Tibial nerve (tissue), 4 donors: Measurements from ENCODE around the gene EPHX1. TPM values are rescaled to one million over a fixed set of nuclear protein-coding genes. Genes with fewer than 3 reads are reported as not detected.
A peak's percentile ranks its signal among the peaks of the same experiment; 100 is the strongest.

Experiments used
- DNase-seq, 2 donors: peaks; one replicate each; pipeline ENCODE4 v3.0.0-alpha.2; 2019; ENCODE audit warnings: low spot score in 2 of 2
- H3K27ac ChIP-seq, 4 donors: fragments of 200-600 bp; sonication (generic) in 3 of 4; one replicate each; pipeline ENCODE4 v1.5.1; 2017 to 2019; ENCODE audit warnings: mild to moderate bottlenecking in 1 of 4
- H3K27me3 ChIP-seq, 2 donors: fragments of 200-600 bp; sonication (generic) in 1 of 2; one replicate each; pipeline versions ENCODE4 v1.5.1 to v1.6.0; 2017 to 2019
- H3K36me3 ChIP-seq, 3 donors: fragments of 200-600 bp; sonication (generic); one replicate each; pipeline ENCODE4 v1.5.1; 2018 to 2019
- H3K4me1 ChIP-seq, 4 donors: fragments of 200-600 bp; sonication (generic) in 3 of 4; one replicate each; pipeline ENCODE4 v1.5.1; 2017 to 2019
- H3K4me3 ChIP-seq, 4 donors: fragments of 200-600 bp; sonication (generic) in 3 of 4; one replicate each; pipeline ENCODE4 v1.5.1; 2017 to 2019; ENCODE audit warnings: mild to moderate bottlenecking in 1 of 4, moderate library complexity in 1 of 4
- H3K9me3 ChIP-seq, 4 donors: fragments of 200-600 bp; sonication (generic) in 3 of 4; one replicate each; pipeline ENCODE4 v1.5.1; 2017 to 2019
- EP300 ChIP-seq, 2 donors: sonication (generic); formaldehyde crosslinking; IDR thresholded peaks; one replicate each; pipeline ENCODE4 v1.6.1; 2017; ENCODE audit warnings: antibody characterized with exemption in 2 of 2, mild to moderate bottlenecking in 1 of 2
- POLR2A ChIP-seq, 2 donors: fragments of 450-650 bp; IDR thresholded peaks; one replicate each; pipeline ENCODE4 v1.6.1; 2017; ENCODE audit warnings: antibody characterized with exemption in 2 of 2, mild to moderate bottlenecking in 2 of 2, moderate library complexity in 2 of 2
- WGBS, 2 donors: methylation state at CpG; one replicate each; pipeline ENCODE4 v1.1.5; 2018; 5-methylcytosine and 5-hydroxymethylcytosine counted together
- total RNA-seq, 4 donors: library from RNA; depleted of rRNA; stranded (reverse); fragments of >200 nt; gene quantifications; one replicate each; pipeline ENCODE4 v1.1.0, GENCODE V29; 2016
- TF ChIP-seq, protein P1 (sequence below), 5 experiments: fragments of 200-600 bp in 3 of 5; fragments of 450-650 bp in 2 of 5; sonication (generic) in 3 of 5; IDR thresholded peaks; one replicate each; pipeline ENCODE4 v1.5.1; 2016 to 2019; ENCODE audit warnings: antibody characterized with exemption in 5 of 5, mild to moderate bottlenecking in 3 of 5, moderate library complexity in 2 of 5

Gene EPHX1
- total RNA-seq, 4 donors from 2014 or later = 80.1 to 203 (median 133) TPM

DNA sequence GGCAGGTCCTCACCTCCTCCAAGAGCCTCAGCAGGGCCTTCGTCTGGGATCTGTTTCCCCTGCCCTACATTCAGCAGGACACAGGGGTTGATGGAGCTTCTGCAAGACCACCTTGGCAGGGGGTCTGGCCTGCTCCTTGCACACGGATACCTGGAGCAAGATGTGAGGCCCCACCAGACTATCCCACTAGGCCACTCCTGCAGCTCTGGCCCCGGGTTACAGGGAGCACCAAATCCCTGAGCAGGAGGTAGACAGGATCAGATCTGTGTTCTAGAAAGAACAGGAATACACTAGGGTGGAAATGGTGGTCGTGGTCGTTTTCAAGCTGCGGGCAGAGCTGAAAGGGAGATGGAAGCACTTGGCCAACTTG, 33.5 kb downstream of the EPHX1 start:
- no peaks in the 10 kb centered on the region for H3K9me3 ChIP-seq
- no peak overlapping the region for H3K27ac ChIP-seq
- DNase-seq = no peak
- peaks cover 0 to 97% (median 12%) of the 10 kb centered on the region in 3 donors for H3K36me3 ChIP-seq
- peaks cover 0 to 12% (median 4%) of the 10 kb centered on the region in 4 donors for H3K4me1 ChIP-seq
- H3K4me3 ChIP-seq = no peak overlapping the region
- TF ChIP-seq EP300 (IDR thresholded peaks at IDR 0.05) = no peak
- no peak for TF ChIP-seq POLR2A (IDR thresholded peaks at IDR 0.05)
- TF ChIP-seq, protein P1, sequence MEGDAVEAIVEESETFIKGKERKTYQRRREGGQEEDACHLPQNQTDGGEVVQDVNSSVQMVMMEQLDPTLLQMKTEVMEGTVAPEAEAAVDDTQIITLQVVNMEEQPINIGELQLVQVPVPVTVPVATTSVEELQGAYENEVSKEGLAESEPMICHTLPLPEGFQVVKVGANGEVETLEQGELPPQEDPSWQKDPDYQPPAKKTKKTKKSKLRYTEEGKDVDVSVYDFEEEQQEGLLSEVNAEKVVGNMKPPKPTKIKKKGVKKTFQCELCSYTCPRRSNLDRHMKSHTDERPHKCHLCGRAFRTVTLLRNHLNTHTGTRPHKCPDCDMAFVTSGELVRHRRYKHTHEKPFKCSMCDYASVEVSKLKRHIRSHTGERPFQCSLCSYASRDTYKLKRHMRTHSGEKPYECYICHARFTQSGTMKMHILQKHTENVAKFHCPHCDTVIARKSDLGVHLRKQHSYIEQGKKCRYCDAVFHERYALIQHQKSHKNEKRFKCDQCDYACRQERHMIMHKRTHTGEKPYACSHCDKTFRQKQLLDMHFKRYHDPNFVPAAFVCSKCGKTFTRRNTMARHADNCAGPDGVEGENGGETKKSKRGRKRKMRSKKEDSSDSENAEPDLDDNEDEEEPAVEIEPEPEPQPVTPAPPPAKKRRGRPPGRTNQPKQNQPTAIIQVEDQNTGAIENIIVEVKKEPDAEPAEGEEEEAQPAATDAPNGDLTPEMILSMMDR (IDR thresholded peaks at IDR 0.05) = no peak
- 74 to 85% methylated on average over 6 of the region's 6 CpGs for WGBS, 2 donors
- no peaks in the 10 kb centered on the region for H3K27me3 ChIP-seq

DNA sequence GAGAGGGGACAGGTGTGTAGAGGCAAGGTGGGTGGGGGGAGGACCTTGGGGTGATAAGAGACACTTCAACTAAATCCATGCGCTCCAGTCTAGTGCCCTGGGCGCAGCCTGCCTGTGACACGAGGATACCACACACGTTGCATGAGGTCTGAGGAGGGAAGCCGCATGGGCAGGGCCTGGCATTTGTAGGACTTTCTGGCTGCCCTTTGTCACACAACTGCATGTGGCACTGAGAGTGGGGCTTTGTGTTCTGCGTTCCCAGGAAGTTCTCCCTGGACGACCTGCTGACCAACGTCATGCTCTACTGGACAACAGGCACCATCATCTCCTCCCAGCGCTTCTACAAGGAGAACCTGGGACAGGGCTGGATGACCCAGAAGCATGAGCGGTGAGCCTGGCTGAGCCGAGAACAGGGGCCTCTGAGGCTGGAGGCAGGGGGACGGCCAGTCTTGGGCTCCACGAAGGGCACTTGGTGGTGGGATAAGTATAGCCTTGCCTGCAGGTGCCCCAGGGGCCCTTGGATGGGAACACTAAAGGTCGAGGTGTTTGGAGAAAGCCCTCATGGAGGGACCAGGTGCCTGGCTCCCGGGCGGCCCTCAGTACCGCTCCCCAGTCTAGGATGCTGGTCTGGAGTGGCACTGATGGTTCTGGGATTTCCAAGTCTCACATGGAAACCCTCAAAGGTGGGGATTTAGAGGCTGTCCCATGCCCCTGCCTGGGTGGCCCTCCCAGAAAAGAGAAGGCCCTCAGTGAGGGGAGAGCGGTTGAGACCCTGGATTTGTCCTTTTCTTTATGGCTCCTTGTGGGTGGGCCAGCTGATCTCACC, 34.5 kb downstream of the EPHX1 start:
- H3K4me3 ChIP-seq = no peak overlapping the region
- peaks cover 0 to 97% (median 12%) of the 10 kb centered on the region in 3 donors for H3K36me3 ChIP-seq
- 79 to 87% methylated on average over 16 to 18 of the region's 18 CpGs for WGBS, 2 donors
- H3K27ac ChIP-seq = no peak overlapping the region
- H3K9me3 ChIP-seq = no peaks in the 10 kb centered on the region
- no peaks in the 10 kb centered on the region for H3K27me3 ChIP-seq
- peaks cover 0 to 18% (median 7%) of the 10 kb centered on the region in 4 donors for H3K4me1 ChIP-seq
- no peak for DNase-seq
- TF ChIP-seq EP300 (IDR thresholded peaks at IDR 0.05) (no peak), POLR2A (IDR thresholded peaks at IDR 0.05) (no peak)
- TF ChIP-seq, protein P1 (IDR thresholded peaks at IDR 0.05) = no peak

DNA sequence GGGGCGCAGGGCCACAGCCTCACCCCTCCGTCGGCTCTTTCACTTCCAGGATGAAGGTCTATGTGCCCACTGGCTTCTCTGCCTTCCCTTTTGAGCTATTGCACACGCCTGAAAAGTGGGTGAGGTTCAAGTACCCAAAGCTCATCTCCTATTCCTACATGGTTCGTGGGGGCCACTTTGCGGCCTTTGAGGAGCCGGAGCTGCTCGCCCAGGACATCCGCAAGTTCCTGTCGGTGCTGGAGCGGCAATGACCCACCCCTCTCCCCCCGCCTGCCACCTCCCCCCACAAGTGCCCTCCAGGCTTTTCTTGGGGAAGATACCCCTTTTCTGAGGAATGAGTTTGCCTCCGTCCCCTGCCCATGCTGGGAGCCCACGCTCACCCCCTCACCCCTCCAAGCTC, 35.2 kb downstream of the EPHX1 start:
- Histone ChIP-seq H3K4me3 (no peak overlapping the region), H3K4me1 (peaks cover 0 to 23% (median 7%) of the 10 kb centered on the region in 4 donors), H3K36me3 (peaks cover 0 to 97% (median 12%) of the 10 kb centered on the region in 3 donors), H3K9me3 (no peaks in the 10 kb centered on the region), H3K27ac (peak overlapping the region in 2 of 4 donors; percentile 17 to 29), H3K27me3 (no peaks in the 10 kb centered on the region)
- WGBS, 2 donors = 85 to 89% methylated on average over 14 of the region's 14 CpGs
- no peak for DNase-seq
- TF ChIP-seq EP300 (IDR thresholded peaks at IDR 0.05) (no peak), POLR2A (IDR thresholded peaks at IDR 0.05) (no peak)
- TF ChIP-seq, protein P1 (IDR thresholded peaks at IDR 0.05) = no peak

DNA sequence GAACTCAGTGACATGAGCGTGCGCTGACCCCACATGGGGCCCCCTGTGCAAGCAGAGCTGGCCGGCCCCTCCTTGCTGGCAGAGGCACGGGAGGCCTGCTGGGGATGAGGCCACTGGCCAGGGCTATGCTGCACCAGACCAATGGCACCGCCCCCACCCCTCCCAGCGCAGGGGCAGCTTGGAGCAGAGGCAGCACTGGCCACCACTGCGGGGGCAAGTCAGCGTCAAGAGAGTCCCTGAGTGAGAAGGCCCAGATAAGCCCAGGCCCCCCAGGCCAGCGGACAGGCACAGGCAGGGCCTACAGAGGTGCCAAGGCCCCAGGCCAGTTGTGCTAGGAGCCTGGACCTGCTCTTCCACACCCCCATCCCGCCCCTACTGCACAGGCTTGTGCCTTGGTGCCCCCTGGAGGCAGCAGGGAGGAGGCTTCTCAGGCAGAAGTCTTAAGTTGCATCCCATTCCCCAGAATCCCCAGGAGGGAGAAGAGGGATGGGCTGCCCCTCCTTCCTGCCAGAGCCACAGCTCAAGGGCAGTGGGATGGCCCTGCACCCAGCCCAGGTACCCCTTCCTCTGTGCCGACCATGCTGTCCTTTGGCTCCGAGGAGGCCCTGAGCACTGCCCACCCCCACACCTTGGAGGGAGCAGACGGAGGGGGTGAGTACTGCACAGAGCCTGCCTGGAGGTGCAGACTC, 35.8 kb downstream of the EPHX1 start:
- Histone ChIP-seq H3K4me3 (no peak overlapping the region), H3K27me3 (no peaks in the 10 kb centered on the region), H3K27ac (peak overlapping the region in 2 of 4 donors; percentile 17 to 29), H3K9me3 (no peaks in the 10 kb centered on the region), H3K36me3 (peaks cover 0 to 97% (median 12%) of the 10 kb centered on the region in 3 donors), H3K4me1 (peaks cover 0 to 23% (median 7%) of the 10 kb centered on the region in 4 donors)
- DNase-seq = peak; percentile 61 to 76
- TF ChIP-seq EP300 (IDR thresholded peaks at IDR 0.05) (peak in 1 of 2 donors; percentile 58), POLR2A (IDR thresholded peaks at IDR 0.05) (no peak)
- TF ChIP-seq, protein P1 (IDR thresholded peaks at IDR 0.05) = peak; percentile 38 to 88 (median 65)
- WGBS, 2 donors = 61 to 74% methylated on average over 8 to 11 of the region's 13 CpGs
